ENCODE results near the gene ENO3.

ENO3 gene

DNA sequence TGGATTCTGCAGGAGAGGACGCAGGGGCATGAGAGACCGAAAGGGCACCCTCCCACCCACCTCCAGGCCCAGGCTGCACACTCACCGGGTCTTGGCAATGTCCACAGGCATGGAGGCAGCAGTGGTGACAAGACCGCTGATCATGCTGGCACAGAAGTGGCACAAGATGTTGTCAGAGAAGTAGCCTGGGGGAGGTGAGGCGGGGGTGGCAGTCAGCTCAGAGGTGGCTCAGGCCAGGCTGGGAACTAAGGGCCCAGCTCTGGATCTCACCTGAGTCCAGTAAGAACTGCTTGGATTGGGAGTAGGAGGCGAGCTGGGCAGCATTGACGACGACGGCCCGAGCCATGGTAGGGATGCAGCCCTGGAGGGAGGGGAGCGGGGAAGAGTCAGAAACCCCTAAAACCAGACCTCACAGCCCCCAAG, 12.8 kb upstream of the ENO3 start:
- no peak for DNase-seq

DNA sequence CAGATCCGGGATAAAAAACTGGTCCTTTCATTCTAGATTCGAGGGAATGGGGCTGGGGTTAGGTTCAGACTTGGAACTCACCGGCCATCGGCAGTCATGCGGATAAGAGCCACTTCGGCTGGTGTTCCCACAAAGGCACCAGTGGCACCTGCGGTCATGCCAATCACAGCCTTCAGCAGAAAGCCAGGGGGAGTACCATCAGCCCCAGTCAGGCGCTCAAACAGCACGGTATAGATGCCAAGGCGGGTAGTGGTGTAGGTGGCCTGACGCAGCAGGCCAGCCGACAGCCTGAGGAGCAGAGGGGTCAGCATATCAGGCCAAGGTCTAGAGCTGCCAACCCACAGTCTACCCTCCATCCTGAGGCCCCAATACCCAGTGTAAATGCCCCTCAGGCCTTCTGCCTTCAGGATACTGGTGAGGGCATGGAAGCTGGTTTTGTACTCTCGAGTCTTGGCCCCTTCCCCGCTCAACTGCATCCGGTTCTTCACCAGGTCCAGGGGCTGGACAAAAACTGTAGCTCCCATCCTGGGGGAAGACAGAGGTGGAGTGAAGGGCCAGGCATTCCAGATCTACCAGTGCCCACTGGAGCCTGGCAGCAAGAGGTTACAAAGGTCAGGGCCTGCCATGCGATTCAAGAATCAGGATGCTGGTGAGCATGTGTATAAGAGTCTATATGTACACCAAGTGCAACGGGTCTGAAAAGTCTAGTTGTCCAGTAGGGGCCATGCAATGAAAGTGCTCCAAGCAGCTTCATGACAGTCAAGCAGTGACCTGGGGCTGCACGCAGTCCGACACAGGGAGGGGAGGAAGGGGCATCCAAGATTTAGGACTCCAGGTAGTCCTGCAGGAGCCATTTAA, 12.0 kb upstream of the ENO3 start:
- DNase-seq = no peak

DNA sequence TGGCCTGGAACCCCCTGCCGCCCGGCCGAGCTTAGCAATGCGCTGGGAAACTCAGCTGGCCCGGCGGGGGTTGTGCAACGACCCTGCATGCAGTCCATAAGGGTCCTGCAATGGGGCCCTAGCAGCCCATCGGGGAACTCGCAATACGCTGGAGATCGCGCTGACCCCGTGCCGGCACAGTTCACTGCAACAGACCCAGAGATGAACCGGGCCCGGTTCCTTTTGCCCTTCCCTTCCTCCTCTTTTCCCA, 11.4 kb upstream of the ENO3 start:
- DNase-seq = no peak

DNA sequence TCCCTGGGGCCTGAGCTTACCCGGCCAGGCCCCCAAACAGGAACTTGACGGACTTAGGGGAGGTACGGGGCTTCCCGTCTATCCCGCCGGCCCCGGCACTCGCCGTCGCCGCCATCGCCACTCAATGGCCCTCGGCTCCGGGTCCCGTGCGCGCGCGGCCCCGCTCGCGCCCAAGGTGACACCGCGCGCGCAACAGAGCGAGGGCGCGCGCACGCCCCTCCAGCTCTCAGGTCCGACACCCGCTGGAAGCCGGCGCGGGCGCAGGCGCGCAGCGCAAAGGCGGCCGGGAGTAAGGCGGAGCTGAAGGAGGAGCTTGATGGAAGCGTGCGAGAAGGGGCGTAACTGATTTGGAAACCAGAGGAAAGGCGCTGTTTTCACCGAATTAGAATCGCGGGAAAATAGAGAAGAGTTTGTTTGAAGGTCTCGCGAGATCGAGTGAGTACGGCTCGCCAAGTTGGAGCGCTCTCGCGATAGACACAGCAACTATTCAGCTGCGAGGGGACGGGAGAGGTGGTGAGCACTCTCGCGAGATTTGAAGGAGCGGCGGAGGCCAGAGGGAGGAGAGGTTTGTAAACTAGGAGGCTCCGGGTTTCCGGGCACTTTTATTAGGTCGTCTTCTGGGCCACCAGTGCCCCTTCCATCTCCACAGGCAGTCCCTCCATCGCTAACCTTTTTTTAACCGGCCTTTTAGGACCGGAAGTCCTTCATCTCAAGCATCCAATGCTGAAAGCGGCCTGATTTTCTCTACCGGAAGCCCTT, 10.9 kb upstream of the ENO3 start, which contains the start of the genes RNF167 and SLC25A11:
Gene RNF167 (plus strand): TSS at position 473 of the 759 bp plus-strand sequence. CDS start 642 bp downstream, outside the sequence.
Gene SLC25A11 (minus strand): TSS at position 251 of the 759 bp plus-strand sequence. CDS start 136 bp downstream, at position 115.
- peak; percentile 81 for DNase-seq

DNA sequence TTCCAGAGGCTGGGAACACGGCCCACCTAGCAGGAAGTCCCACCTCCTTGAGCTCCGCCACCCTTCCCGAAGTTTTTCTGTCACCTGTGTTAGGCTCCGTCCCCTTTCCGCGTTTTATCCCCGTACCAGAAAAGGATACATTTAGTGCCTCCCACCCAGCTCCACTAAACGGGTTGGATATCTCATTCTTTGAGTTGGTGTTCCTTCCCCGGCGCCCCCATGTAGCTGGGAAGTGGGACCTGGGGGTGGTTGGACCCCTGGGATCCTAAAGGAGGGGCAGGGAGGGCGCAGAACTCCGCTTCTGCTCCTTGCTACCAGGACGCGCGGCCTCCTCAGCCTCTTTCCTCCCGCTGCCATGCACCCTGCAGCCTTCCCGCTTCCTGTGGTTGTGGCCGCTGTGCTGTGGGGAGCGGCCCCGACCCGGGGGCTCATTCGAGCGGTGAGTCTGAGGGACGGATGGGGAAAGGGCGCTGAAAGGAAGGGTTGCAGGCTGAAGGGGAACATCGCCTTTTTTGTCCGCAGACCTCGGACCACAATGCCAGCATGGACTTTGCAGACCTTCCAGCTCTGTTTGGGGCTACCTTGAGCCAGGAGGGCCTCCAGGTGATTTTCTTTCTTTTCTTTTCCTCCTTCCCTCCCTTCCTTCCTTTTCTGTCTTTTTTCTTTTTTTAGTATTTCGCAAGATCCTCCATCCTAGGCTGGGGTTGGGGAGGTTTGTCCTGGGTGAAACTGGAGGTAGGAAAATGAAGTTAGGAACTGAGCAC, 10.2 kb upstream of the ENO3 start:
- peak; percentile 34 for DNase-seq

DNA sequence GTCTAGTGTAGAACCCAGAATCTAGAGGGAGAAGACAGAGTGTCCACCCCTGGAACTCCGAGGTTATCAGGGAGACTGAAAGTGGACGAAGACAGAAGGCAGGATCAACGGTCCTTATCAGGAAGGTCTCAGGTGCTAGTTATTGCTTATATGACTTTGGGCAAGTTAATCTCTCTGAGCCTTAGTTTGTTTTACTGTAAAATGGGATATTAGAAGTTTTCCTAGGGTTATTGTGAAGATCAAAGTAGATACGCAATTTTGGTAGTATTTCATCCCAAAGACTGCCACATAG, 9.7 kb upstream of the ENO3 start:
- no peak for DNase-seq

DNA sequence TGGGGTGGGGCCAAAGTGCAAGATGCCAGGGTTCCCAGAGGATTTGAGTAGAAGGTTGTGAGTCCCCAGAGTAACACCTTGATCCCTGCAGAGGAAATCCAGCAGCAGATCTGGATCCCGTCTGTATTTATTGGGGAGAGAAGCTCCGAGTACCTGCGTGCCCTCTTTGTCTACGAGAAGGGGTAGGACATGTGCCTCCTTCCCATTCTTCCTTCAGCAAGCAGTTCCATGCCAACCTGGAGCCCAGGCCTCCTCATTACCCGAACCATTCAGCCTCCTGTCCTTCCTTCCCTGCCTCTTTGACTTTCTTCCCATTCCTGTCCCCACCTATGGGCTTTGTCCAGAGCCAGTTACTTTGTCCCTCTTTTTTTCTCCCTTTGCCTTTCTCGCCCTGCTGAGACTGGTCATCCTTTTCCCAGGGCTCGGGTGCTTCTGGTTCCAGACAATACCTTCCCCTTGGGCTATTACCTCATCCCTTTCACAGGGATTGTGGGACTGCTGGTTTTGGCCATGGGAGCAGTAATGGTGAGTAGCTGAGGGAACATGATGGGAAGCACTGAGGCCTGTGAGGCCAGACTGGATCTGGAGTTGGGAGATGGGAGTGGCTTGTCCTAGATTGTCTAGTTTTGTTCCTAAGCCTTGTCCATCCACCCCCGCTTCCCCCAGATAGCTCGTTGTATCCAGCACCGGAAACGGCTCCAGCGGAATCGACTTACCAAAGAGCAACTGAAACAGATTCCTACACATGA, 8.0 kb upstream of the ENO3 start:
- no peak for DNase-seq

DNA sequence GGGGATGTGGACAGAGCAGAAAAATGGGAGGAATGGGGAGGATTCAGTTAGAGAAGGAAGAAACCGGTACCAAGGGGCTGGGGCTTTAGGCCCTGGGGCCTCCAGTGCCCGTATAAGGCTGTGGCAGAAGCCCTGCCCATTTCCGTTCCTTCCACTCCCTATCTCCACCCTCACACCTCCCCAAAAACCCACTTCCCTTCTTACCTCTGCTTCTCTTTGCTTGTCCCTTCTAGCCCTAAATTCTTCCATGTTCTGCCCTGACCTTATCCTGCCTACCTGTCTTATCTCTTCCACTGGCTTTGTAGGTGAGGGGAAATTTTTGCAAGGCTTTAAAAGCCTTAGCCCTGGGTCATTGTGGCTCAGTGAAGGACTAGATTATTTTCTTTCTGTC, 6.8 kb upstream of the ENO3 start:
- DNase-seq = no peak

DNA sequence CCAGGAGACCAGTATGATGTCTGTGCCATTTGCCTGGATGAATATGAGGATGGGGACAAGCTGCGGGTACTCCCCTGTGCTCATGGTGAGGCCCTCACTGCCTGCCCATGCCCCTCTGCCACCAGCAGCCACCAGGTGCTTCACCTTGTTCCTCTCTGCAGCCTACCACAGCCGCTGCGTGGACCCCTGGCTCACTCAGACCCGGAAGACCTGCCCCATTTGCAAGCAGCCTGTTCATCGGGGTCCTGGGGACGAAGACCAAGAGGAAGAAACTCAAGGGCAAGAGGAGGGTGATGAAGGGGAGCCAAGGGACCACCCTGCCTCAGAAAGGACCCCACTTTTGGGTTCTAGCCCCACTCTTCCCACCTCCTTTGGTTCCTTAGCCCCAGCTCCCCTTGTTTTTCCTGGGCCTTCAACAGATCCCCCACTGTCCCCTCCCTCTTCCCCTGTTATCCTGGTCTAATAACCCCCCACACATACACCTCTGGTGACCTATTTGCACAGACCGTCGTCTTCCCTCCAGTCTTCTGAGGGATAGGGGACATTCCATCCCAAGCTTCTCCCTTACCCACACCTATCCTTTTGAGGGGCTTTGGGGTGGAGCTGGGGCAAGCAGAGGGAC, 6.3 kb upstream of the ENO3 start:
- DNase-seq = no peak

DNA sequence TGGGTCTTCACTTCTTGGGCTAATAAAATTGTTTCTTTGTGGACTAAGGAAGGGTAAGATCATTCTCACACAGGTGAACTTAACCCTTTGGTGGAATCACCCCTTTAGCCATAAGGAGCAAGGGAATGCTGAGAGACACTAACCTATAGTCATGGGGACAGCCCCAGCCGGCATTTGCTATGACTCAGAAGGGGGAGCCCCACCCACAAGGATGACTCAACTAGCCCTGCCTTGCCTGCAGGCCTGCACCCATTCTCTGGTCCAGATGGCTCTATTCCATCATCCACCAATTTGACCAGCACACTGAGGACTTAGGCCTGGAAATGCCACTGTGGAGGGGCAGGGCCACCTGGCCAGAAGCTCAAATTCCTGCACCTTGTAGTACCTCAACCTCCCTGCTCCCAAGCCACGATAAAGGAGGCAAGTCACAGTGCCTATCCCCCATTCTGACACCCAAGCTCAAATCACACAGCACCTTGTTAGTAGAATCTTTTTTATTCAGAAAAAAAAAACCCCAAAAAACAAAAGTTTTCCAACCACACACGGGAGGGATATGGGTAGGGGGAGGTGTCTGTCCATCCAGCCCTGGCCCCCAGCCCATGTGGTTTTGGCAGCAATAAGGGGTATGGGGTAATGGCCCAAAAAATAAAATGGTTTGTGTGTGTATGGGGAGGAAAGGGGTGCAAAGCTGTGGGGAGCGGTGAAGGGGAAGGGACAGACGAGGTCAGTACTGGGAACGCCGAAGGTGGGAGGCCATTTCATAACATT, 5.6 kb upstream of the ENO3 start:
- no peak for DNase-seq

DNA sequence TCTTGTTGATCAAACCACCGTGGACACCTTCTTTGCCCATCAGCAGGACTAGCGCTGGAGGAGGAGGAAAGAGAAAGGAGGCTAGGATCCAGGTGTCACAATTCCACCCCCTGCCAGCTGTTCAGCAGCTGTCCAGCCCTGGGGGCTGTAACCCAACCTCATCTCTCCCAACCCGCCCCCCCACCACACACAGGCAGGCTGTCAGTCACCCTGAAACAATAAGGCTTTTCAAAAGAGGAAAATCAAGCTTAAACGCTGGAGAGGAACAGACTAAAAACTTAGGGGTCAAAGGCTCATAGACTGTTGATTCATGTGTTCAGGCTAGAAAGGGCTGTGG, 5.0 kb upstream of the ENO3 start:
- no peak for DNase-seq

DNA sequence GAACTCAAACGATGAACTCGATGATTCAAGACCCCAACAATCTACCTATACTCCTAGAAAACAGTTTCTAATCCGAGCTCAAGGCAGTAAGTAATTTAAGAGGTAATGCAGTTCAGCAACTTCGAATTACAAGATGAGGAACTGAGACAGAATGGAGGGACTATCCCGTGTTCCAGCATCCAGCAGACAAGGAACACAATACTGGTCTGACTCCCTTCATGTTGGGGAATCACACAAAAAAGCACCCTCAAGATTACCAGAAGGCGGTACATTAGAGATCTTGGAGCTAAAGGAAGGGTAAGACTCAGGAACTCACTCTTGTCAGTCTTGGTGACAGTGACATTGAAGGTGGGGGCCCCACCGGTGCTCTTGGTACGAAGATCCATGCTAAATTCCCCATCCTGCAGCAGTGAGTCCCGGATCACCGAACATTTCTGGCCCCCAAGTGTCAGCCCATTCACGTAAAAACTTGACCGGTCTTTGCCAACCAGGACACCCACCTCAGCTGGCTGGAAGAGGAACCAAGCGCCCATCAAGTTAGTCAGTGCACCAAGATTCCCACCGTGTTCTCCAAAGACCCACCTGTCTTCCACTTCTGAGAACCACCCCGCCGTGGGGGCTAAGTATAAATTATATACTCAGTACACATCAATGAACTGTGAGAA, 4.5 kb upstream of the ENO3 start:
- DNase-seq = no peak

DNA sequence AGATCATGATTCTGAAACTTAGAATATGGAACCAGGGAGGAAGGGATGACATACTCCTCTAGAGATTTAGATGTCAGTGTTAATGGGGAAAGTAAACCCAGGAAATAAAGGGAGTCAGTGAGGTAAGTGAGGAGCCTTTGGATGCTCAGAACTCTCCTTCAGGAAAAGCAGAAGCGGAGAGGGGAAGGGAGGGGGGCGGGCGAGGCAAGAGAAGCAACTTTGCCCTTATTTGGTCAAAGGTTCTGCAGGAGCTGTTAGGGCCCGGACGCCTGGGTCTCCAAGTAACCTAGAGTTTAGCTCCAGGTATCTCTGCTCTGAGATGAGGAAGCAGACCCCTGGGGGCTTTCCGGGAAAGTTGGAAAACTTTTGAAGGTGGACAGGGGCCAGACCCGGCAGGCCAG, 3.9 kb upstream of the ENO3 start:
- no peak for DNase-seq

DNA sequence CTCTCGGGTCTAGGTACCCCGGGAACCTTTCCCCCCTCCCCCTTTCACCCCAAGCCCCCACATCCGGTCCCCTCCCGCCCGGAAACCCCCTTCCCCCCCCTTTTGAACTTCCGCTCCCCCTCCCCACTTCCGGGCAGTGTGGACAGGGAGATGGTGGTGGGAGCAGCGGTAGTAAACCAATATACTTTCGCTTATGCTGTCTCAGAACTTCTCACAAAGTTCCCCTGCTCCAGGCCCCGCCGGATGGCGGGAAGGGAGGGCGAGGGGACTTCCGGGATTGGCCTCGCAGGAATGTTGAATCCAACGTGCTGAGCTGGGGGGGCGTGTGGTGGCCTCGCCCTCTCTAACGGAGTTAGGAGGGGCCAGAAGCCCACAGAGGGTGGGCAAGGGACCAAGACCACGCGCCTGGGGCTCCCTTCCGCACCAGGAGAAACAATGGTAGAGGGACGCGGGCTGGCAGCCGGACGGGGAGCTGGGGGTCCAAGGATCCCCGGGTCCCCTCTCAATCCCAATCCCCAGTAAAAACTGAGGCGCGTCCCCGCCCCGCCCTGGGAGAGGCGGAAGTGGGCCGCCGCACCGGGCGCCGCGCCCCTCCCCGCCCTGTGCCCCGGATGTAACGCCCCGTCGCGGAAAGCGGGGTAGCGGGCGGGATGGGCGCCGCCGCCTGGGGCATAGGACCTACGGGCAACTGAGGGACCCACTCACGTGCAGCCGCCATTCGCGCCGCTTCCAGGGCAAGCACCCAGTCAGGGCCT, 3.3 kb upstream of the ENO3 start:
- DNase-seq = no peak

DNA sequence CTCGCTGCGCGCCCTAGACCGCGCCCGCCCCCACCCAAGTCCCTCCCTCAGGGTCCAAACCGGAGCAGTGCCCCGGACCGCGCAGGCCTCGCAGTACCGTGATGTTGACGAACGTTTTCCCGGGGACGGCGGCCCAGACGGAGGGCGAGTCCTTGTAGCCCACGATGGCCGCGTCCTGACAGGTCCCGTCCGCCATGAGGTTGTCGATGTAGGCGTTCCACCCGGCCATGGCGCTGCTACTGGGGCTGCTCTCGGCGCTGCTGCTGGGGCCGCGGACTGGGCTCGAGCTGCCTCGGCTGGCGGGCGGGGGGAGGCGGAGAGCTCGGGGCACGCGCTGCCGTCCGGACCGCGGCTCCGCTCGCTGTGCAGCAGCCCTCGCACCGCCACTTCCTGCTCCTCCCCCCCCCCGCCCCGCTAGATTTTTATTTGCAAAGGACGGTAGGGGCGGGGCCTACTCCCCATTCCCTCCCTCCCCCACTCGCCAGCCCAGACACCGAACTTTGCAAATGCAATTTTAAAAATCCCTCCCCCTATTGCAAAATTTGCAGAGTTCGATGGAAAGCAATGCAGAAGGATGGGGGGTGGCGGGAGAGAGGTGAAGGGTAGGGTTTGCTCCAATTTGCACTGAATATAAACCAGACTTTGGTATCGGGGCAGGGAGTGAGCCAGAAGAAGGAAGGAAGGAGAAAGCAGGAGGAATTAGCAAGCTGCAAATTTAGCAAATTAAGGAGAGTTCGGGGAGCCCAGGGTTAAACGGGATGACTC, 2.6 kb upstream of the ENO3 start, which contains the start of gene PFN1:
Gene PFN1 (minus strand): TSS at position 365 of the 765 bp plus-strand sequence. CDS start 136 bp downstream, at position 229.
- peak; percentile 58 for DNase-seq

DNA sequence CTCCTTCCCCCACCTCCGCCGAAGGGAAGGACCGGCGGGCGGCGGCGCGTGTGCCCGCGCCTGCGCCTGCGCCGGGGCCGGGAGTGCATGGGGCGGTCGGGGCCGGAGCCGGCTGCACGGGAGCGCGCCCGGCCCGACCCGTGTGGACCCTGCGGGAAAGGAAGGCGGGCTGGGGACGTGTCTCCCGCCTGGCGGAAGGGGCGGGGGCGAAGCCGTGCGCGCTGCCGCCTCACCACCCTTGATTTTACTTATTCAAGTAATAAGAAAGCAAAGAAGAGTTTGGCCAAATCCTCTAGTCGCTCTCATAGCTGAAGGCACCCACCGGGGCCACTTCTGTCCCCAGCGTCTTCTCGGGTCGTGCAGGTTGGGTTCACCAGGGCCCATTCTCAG, 2.0 kb upstream of the ENO3 start:
- DNase-seq = no peak

DNA sequence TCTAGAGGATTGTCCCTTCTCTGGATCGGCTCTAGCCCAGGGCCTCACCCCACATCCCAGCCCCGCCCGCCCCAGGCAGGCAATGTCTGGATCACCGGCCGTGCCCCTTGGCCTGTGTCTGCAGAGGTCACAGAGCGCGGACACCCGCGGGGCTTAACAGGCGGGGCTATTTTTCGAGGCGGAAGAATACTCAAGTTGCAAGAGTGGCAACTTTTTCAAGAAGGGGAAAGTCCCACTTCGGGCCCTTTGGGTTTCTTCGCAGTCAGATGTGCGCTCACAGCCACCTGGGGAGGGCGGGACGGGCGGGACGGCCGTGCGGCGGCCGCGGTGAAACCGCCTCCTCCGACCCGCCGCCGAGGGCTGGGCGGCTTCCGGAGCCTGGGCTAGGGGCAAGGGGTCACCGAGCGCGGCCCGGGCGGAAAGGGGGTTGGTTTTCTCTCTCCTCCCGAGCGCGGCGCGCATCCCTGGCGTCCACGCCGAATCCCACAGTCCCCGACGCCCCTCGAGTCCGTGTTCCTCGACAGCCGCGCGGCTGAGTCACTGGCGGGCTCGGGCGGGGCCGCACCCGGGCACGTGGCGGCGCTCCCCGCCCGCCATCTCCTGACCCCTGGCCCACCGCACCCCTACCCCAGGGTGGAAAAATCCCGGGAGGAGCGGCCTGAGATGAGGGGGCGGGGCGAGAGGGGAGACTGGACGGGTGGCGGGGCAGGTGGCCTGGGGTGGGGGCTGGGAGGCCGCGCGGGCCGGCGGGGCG, 1.4 kb upstream of the ENO3 start:
- peak; percentile 20 for DNase-seq

DNA sequence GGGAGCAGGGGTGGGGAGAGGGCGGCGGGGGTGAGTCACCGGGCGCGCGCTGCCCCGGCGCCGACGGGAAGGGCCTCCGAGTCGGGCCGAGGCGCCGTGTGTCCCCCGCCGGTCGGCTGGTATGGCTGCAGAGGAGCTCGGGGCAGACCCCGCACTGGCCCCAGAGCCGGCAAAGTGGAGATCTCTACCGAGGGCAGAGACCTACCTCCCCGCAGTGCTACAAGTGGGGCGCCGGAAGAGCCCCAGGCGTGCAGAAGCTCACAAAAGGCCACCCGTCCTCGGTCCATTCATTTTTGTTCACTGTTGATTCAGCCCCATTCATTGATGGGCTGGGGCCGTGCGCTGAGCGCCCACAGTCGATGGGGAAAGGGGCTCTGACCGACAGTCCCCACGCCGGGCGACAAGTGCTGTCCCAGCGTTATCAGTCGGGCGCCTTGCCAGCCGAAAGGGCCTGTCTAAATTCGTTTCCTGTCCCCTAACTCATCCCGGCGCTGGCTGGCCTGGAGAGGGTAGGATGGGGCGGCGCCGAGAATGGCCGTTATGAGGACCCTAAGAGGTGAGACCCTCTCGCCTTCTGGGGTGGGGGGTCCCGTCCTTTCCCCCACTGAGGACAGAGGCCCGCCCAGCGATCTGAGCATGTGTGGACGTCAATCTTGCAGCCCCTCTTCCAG, 709 bp upstream of the ENO3 start:
- no peak for DNase-seq

Measured in NCI-H2107 (cell line).